Activated CD8-positive, alpha-beta memory T cell treated with anti-CD3 and anti-CD28 coated beads for 48 hours (primary cell): ENCODE results near the gene AKNA.
A peak's percentile ranks its signal among the peaks of the same experiment; 100 is the strongest.

Experiments used
- DNase-seq, 3 experiments: peaks; one replicate each; pipeline ENCODE4 v3.0.0-alpha.2; 2020; ENCODE audit warnings: low read depth in 2 of 3, low spot score in 2 of 3

Gene AKNA

GRCh38 chr9:114363424-114363823 lies 24.4 kb downstream of the AKNA start:
- no peak for DNase-seq

- no peak for DNase-seq
These were observed 25.4 kb downstream of the AKNA start for GRCh38 chr9:114362394-114362793.

GRCh38 chr9:114361542-114361941 lies 26.2 kb downstream of the AKNA start:
- DNase-seq: no peak

- no peak for DNase-seq
These were observed 28.0 kb downstream of the AKNA start for GRCh38 chr9:114359801-114360200.

- no peak for DNase-seq
These were observed 29.9 kb downstream of the AKNA start for GRCh38 chr9:114357911-114358328.

GRCh38 chr9:114357360-114357759 lies 30.4 kb downstream of the AKNA start:
- no peak for DNase-seq

GRCh38 chr9:114356792-114357191 lies 31.0 kb downstream of the AKNA start:
- DNase-seq: no peak

GRCh38 chr9:114355821-114356220 lies 32.0 kb downstream of the AKNA start:
- DNase-seq: no peak

- no peak for DNase-seq
These were observed 35.9 kb downstream of the AKNA start for GRCh38 chr9:114351932-114352331.

- no peak for DNase-seq
These were observed 37.0 kb downstream of the AKNA start for GRCh38 chr9:114350636-114351401.

GRCh38 chr9:114349713-114350480 lies 37.9 kb downstream of the AKNA start:
- no peak for DNase-seq

GRCh38 chr9:114348906-114349482 lies 38.8 kb downstream of the AKNA start:
- DNase-seq: peak; percentile 57 to 79 (median 68)

- DNase-seq: no peak
These were observed 39.4 kb downstream of the AKNA start for GRCh38 chr9:114348261-114348905.

GRCh38 chr9:114347675-114348074 lies 40.1 kb downstream of the AKNA start:
- DNase-seq: no peak

GRCh38 chr9:114346146-114346545 lies 41.6 kb downstream of the AKNA start:
- DNase-seq: no peak

- DNase-seq: no peak
These were observed 42.2 kb downstream of the AKNA start for GRCh38 chr9:114345493-114346065.

- no peak for DNase-seq
These were observed 43.1 kb downstream of the AKNA start for GRCh38 chr9:114344692-114345091.

- DNase-seq: no peak
These were observed 43.6 kb downstream of the AKNA start for GRCh38 chr9:114344188-114344566.

GRCh38 chr9:114343471-114344187 lies 44.2 kb downstream of the AKNA start:
- no peak for DNase-seq

- DNase-seq: no peak
These were observed 44.9 kb downstream of the AKNA start for GRCh38 chr9:114342755-114343440.
